ENCODE measurements around the gene PCDH9. TPM values are rescaled to one million over a fixed set of nuclear protein-coding genes. Genes with fewer than 3 reads are reported as not detected.

The PCDH9 gene
- total RNA-seq, 1 experiment from 2014 or later: 0.11 TPM

GRCh38 chr13:66427458-66427861 is 802.7 kb downstream of the PCDH9 start:
- H3K4me3 Mint-ChIP-seq (ENCODE audit: unreplicated experiment): no peak overlapping the region
- Histone ChIP-seq H3K36me3 (ENCODE audit: control insufficient read depth, insufficient read depth, low read length) (no peaks in the 10 kb centered on the region), H3K4me1 (no peaks in the 10 kb centered on the region), H3K9me3 (no peaks in the 10 kb centered on the region; the same call in 1 of the 2 replicates), H3K27me3 (replicated peaks; ENCODE audit: control insufficient read depth, insufficient read depth, low read length) (no peaks in the 10 kb centered on the region), H3K4me3 (ENCODE audit: low read depth, low read length) (no peak overlapping the region)
- intact Hi-C loops (cut with micrococcal nuclease; ENCODE audit: unreplicated experiment): no loop called here
- no TSS peak for BruUV-seq (replicated peaks)
- CTCF ChIA-PET: no interaction called here
- no peaks in the 10 kb centered on the region for H3K9me3 Mint-ChIP-seq (ENCODE audit: unreplicated experiment)
- POLR2A ChIA-PET: no interaction called here
- H3K27ac Mint-ChIP-seq (ENCODE audit: unreplicated experiment): no peak overlapping the region
- H3K27me3 Mint-ChIP-seq (ENCODE audit: insufficient read depth, unreplicated experiment): no peaks in the 10 kb centered on the region
- TF ChIP-seq CTCF (IDR thresholded peaks at IDR 0.05; ENCODE audit: insufficient read depth in 1 of 2, low read depth in 1 of 2, low read length in 1 of 2, severe bottlenecking in 1 of 2, unreplicated experiment in 1 of 2): no peak
- DNase-seq: no peak
- H3K36me3 Mint-ChIP-seq (ENCODE audit: insufficient read depth, unreplicated experiment): no peaks in the 10 kb centered on the region
- no peaks in the 10 kb centered on the region for H3K4me1 Mint-ChIP-seq (ENCODE audit: low read depth, unreplicated experiment)

GRCh38 chr13:66425741-66426140 is 804.4 kb downstream of the PCDH9 start:
- H3K4me3 ChIP-seq (ENCODE audit: low read depth, low read length): no peak overlapping the region
- no peak for TF ChIP-seq CTCF (IDR thresholded peaks at IDR 0.05; ENCODE audit: insufficient read depth in 1 of 2, low read depth in 1 of 2, low read length in 1 of 2, severe bottlenecking in 1 of 2, unreplicated experiment in 1 of 2)
- ChIA-PET POLR2A (no interaction called here), CTCF (no interaction called here)
- H3K27me3 ChIP-seq (replicated peaks; ENCODE audit: control insufficient read depth, insufficient read depth, low read length): no peaks in the 10 kb centered on the region
- H3K27me3 Mint-ChIP-seq (ENCODE audit: insufficient read depth, unreplicated experiment): no peaks in the 10 kb centered on the region
- H3K36me3 Mint-ChIP-seq (ENCODE audit: insufficient read depth, unreplicated experiment): no peaks in the 10 kb centered on the region
- H3K36me3 ChIP-seq (ENCODE audit: control insufficient read depth, insufficient read depth, low read length): no peaks in the 10 kb centered on the region
- H3K4me3 Mint-ChIP-seq (ENCODE audit: unreplicated experiment): no peak overlapping the region
- H3K4me1 Mint-ChIP-seq (ENCODE audit: low read depth, unreplicated experiment): no peaks in the 10 kb centered on the region
- H3K9me3 ChIP-seq: no peaks in the 10 kb centered on the region; the same call in 1 of the 2 replicates
- H3K27ac Mint-ChIP-seq (ENCODE audit: unreplicated experiment): no peak overlapping the region
- BruUV-seq (replicated peaks): no TSS peak
- intact Hi-C loops (cut with micrococcal nuclease; ENCODE audit: unreplicated experiment): no loop called here
- no peak for DNase-seq
- no peaks in the 10 kb centered on the region for H3K4me1 ChIP-seq
- peaks cover 6% of the 10 kb centered on the region for H3K9me3 Mint-ChIP-seq (ENCODE audit: unreplicated experiment)

- no peak for DNase-seq
- ChIA-PET CTCF (no interaction called here), POLR2A (no interaction called here)
- Mint-ChIP-seq H3K4me3 (ENCODE audit: unreplicated experiment) (no peak overlapping the region), H3K9me3 (ENCODE audit: unreplicated experiment) (peaks cover 9% of the 10 kb centered on the region), H3K27me3 (ENCODE audit: insufficient read depth, unreplicated experiment) (no peaks in the 10 kb centered on the region), H3K36me3 (ENCODE audit: insufficient read depth, unreplicated experiment) (no peaks in the 10 kb centered on the region), H3K27ac (ENCODE audit: unreplicated experiment) (no peak overlapping the region), H3K4me1 (ENCODE audit: low read depth, unreplicated experiment) (no peaks in the 10 kb centered on the region)
- no peaks in the 10 kb centered on the region for H3K27me3 ChIP-seq (replicated peaks; ENCODE audit: control insufficient read depth, insufficient read depth, low read length)
- TF ChIP-seq CTCF (IDR thresholded peaks at IDR 0.05; ENCODE audit: insufficient read depth in 1 of 2, low read depth in 1 of 2, low read length in 1 of 2, severe bottlenecking in 1 of 2, unreplicated experiment in 1 of 2): no peak
- no peaks in the 10 kb centered on the region for H3K4me1 ChIP-seq
- H3K4me3 ChIP-seq (ENCODE audit: low read depth, low read length): no peak overlapping the region
- BruUV-seq (replicated peaks): no TSS peak
- H3K36me3 ChIP-seq (ENCODE audit: control insufficient read depth, insufficient read depth, low read length): no peaks in the 10 kb centered on the region
- H3K9me3 ChIP-seq: no peaks in the 10 kb centered on the region; the same call in none of the 2 replicates
- intact Hi-C loops (cut with micrococcal nuclease; ENCODE audit: unreplicated experiment): no loop called here
Observed at GRCh38 chr13:66424422-66424821, 805.7 kb downstream of the PCDH9 start.

Measured in Caco-2 (cell line).